GM21576 (cell line): ENCODE data around the gene PELI2.

Source experiments
- ATAC-seq: cut with Tn5 transposase; IDR thresholded peaks from one replicate; pipeline ENCODE4 v1.9.1; 2021; ENCODE audit warnings: mild to moderate bottlenecking, moderate library complexity; ENCODE audit not compliant: unreplicated experiment

PELI2 gene

DNA sequence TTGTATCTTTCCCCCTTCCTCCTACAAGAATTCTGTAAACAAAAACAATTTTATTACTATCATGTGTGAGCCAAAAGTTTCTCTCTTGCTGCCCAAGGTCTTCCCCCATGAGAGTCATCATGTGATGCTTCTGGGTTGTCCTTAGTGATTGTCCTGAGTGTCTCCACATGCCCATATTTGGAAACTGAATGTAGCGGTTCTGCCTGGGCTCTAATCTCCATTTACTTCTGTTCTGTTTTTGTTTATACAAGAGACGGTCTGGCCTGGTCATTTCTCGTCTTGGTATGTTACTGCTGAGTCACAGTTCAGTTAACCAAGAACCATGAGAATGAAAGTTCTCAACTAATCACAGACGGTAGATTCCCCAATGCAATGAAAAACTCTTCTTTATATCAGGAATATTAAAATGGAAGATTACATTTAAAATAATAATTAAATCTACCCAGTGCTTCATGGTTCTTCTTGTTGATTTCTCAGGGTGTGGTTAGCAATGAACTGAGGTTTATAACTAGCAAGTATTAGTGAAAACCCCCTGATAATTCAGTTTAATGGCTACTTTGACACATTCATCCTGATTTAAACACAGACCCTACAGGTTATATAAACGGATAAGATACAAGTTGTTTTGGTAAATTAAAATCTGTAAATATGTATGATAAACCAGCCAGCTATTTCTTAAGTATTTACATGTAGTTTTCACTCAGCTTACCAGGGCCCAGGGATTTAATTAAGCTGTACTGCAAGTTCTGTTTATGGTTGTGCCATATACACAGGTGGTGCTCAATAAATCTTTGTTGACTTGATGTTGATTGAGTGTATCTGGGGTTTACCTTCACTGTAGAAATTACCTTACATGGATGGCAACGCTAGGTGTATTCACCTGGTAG is 81.1 kb downstream of the PELI2 start:
- peak; percentile 52 for ATAC-seq

DNA sequence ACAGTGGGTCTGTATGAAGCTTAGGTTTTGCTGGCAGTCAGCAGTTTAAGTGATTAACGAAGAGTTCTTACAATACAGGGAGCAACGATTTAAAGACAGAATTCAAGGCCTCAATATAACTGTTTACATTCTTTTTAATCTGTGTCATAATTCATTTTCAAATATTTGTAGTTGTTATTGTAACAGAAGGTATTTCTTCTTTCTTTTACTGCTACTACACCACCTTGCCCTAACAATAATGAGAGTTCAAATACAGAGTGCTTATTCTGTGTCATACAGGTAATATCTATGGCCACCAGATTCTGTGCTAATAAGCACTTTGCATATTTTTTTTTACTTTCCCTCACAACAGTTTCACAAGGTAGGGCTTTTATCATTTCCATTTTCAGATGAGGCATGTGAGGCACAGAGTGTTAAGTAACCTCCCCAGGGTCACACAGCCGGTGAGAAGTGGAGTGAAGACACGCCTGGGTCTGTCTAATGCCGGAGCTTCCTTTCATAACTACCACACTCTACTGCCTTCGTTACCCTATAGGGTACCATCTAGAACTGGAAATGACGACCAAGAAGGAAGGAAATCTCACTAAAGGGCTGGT is 81.9 kb downstream of the PELI2 start:
- peak; percentile 42 for ATAC-seq

DNA sequence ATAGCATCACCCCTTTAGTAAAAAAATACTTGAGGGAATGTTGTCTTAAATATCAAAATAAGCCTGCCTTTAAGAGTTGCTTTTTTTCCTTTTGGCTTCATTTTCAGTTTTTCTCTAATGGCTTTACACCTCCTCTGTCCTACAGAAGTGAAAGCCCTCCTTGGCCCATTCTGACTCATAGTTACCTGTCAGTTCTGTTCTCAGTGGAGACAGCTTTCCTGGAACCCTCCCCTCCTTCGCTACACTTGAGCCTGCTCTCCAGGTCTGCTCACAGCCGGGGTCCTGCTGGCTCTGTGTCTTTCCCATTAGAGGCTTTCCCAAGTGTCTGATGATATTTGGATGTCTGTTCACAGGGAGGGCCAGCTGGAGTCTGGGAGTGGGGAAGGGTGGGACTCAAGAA is 84.0 kb downstream of the PELI2 start:
- ATAC-seq: peak; percentile 61

DNA sequence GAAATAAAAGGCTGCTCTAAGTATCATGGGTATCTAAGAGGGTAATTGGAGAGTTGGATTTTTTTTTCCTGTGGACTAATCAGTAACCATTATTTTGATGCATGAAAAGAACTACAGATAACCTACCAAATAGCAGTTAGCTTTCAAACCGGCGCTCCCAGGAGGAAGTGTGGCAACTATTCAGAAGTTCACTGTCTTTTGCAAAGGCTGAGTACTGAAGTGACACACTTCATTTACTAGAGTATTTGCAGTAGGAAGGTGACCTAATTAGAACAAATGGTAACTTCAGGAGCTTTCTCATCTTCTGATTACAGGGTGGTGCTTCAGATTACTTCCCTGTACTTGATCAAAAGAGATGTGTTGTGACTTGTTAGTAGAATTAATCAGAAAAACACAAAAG is 87.7 kb downstream of the PELI2 start:
- no peak for ATAC-seq

DNA sequence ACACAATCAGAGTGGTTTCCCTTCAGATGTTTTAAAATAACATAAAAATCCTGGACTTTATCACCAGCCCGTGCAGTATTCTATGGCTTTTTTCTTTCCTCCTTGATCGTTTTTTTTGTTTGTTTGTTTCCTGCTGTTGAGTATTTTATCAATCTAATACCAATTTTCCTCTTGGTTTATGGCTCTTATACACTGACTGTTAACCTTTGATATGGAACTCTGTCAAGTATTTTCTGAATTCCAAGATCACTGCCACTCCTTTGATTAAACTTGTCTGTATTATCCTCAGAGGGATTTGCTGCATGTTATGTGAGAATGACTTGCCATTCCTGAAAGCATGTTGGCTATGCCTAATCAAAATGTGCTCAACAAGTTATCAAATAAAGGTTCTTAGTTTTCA is 88.4 kb downstream of the PELI2 start:
- no peak for ATAC-seq

DNA sequence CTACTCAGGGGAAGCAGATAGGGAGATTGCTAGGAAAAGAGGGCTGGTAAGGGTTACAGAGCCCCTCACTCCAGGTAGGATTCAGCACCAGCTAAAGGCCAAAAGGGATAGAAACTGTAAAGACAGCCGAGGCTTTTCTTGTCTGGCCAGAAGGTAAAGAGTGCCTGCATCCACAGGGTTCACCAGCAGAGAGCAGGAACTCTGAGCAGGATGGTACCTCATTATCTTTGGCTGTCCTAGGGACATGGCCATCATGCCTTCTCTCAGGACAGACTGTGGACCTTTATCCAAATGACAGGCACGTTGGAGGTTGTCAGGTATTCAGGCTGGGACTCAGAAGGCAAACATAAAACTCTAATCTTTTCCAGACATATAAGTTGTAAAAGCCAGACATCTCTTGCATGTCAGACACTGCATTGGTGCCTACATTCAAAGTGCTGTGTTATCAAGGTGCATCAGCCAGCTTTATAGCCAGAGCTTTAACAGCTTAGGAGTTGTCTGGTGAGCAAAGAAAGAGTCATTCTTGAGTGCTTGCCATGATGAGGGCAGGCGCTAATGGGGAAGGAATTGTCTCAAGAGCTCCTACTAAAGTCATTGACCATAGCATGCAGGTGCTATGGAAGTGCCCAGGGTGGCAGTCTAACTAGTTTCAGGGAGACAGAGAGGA is 89.5 kb downstream of the PELI2 start:
- ATAC-seq: no peak

DNA sequence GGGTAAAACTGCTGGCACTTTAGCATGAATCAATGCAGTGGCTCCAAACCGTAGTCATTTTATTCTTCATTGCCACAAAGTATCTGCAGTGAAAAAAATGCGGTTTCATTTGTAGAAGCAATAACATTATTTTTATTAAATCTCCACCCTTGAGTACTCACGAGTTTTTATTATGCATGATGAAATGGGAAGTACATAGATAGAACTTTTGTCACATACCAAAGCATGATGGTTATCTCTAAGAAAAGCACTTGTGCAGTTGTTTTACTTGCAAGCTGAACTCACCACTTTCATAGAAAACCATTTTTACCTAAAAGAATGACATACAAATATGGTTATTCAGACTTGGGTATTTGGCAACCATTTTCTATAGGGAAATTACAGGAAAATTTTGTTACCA is 90.3 kb downstream of the PELI2 start:
- ATAC-seq: no peak

DNA sequence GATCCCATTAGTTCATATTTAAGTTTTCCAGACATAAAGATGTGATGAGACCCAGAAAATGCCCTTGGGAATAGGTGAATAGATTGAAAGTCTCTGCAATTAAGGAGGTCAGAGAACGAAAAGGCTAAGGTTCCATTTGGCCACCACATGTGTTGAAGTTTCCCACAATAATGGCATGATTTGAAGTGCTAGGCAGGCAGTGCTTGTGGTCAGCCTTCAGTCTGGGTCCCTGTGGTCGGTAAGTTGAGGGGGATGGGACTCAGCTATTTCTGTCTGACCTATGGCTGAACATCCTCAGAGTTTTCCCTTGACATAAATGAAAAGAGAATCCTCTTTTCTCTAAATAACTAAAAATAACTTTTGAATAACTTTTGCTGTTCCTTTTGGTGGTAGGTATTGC is 92.4 kb downstream of the PELI2 start:
- no peak for ATAC-seq

DNA sequence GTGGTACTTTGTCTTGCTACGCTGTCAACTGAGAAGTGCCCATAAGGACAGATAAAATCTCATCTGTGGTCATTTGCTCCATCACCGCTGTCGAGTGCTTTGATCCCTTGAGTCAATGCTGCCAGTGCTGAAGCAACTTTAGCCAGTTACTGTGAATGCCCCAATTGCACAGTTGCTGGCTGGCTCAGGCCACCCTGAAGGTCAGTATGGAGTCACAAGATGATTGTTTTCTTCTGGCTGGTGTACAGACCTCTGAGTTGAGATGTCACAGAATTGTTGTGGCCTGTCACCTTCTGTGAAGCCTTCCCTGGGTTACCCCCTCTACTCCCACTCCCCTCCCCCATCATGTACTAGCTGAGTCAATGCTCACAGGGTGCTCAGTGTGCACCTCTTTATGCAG is 92.9 kb downstream of the PELI2 start:
- no peak for ATAC-seq

DNA sequence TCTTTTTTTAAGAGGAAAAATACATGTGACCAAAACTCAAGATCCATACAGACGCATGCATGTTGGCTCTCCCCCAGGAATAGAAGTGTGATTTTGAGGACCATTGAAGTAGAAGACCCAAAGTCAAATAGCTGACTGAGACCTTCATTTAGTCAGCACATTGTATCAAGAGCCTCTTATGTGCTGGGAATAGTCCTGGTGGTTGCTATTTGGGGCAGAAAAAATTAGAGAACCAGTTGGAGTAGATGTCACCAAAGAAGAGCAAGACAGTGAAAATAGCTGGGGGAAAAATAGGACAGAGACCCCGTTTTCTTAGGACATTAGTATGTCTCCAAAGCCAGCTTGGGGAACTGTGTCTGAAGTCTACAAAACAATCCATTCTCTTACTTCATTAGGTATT is 93.6 kb downstream of the PELI2 start:
- ATAC-seq: no peak

DNA sequence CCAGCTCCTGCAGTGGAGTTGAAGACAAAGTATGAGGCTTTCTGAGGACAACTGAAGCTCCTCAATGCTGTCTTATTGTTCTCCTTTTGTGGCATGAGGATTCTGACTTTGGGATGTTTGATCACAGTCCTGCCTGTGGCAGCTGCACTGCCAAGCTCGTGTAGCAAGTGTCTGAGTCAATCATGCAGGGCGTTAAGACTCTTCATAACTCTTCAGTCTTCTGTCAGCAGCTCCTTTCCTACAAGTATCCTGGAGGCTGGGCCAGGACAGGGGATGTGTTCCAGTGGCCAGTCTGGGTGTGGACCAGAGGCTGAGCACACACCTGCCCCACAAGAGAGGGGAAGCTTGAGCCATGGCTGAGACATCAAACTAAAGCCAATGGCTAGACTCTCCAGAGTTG is 94.3 kb downstream of the PELI2 start:
- no peak for ATAC-seq

DNA sequence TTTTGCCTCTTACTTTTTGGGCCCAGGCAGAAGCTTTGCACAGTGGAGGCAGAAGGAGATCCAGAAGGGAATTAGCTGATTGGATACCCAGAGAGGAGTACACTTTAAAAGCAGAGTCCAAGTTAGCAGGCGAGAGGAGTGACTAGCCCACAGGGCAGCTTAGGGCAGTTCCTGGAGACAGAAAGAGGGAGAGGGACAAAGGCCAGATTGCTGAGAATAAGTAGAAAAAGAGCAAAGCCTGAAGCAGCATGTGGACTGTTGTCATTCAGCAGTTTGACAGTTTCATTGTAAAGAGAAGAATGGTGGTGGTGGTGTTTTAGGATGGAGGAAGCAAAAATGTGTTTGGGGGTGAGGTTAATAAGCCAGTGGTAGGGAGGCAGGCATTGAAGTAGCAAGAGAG is 95.1 kb downstream of the PELI2 start:
- no peak for ATAC-seq

DNA sequence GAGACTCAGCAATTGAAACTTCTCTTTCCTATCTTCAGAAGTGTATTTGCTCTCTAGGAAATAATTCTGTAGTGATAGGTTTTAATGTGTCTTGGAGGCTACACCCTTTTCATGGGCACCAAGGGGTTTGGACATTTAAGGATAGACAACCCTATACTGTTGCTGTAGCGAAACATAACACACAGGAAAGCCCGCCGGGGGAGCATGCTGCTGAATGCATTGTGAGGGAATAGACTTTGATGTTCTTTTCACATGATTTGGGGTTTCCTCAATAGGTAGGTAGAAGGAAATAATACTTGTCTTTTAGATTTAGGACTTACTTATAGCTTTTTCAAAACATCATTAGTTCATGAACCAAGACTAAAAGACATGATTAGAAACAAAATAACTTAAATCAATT is 97.0 kb downstream of the PELI2 start:
- no peak for ATAC-seq

DNA sequence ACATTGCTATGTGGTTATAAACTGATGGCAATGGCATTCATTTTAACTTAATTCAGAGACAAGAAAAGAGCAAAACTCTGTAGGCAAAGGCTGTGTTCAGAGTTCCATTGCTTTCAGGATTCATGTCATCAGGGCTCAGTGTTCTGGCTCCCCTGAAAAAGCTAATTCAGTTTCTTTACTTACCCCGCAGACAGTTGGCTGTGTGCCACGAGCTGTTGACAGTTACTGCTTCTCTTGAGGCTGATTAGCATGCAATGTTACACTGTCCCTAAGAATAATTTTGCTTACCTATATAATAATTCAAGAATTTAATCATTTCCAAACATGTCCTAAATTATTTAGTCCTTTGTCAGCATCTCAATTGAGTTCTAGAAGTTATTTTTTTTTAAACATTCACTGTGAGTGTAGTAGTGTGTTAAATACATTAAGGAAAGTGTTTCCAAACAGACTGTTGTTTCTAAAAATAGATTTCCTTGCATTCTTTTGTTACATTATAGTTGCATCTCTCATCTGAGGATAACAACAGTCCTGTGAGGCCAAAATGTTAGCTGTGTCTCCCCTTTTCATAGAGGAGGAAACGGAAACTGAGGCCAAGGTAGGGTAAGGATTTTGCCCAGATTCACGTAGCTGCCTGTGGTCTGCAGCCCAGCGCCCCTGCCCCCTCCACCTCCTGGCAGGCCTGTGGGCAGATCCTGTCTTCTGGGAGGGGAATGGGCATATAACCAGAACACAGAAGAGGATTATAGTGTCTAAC is 98.6 kb downstream of the PELI2 start:
- ATAC-seq: no peak

DNA sequence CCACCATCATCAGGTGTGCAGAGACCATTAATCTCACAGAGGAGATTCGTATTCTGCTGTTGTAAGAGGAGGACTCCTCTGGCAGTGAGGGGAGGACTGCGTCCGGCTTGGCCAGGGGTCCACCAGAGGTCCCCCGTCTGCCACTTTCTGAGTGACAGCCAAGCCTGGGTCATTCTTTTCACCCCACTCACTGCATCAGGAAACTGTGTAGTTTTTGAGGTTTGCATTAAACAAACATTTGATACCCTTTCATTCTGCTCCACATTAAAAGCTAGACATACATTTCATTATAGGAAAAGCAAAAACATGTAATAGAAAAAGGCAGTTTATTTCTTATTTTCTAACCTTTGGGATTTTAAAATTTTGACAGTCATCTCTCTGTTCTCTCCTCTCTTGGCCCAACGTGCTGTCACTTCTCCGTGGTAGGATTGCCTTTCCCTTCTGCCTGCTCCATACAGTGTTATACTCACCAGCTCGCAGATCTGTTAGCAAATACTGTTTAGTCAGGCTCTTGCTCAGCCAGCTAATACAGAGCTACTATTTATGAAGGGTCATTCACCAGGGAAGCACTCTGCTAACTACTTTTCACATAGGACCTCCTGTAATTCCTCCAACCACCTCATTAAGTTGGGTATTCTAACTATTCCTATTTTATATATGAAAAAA is 99.3 kb downstream of the PELI2 start:
- no peak for ATAC-seq

DNA sequence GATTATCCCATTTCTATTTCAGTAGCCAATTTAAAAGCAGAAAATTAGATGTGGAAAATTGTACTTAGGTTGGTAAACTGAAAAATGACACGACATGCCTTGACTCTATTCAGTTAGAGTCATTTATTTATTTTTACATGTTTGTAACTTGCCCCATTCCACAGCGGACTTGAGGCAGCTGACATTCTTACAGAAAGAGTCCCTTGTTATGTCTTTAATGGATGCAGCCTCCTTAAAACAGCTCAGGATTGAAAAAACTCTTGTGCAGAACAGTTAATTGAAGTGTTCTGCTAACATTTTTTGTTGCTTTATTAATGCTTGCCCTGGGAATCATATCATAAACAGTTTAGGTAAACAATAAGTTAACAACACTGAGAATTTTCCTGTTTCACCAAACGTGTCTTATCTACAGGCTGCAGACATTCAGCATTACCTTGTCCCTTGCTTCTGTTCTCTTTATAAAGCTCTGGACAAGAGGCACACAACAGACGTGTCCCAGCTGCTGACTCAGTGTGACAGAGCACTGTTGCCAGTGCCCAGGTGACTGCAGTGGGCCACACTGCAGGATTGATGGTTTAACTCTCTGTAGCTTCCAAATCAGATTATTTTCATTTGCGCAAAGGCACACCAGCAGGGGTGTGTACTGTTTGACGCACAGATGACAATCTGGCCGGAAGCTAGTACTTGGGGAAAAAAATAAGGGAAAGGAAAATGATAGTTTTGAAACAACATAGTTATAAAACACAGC is 101.6 kb downstream of the PELI2 start:
- ATAC-seq: no peak

DNA sequence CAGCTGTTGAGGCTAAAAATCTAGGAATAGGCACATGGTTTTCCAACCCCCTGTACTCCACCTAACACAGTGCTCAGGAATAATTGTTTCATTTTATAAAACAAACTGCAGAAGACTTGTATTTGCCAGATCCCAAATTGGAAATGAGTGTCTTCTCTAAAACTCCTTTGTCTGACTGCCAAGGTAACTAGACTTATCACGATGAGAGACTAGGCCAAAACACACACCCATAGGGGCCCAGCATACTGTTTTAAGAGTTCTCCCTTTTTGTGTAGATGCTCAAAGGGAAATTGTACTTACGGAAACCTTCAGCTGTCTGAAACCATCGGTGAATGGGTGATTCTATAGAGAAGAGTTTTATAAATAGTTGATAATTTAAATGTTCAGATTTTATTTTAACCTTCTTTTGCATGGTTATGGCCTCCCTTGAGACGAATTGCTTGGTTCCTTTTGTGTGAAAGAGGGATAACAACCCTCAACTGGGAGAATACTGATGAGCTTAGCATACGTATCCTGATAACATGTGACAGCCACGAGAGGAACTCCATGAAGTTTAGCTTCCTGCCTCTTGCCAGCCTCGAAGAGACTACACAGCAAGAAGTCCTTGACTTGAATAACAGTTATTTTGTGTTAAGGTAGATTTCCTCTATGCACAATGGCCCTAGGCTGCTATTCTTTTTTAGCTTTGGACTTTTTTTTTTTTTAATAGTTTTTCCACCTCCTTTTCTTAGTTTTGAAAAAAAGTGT is 103.3 kb downstream of the PELI2 start:
- ATAC-seq: no peak

DNA sequence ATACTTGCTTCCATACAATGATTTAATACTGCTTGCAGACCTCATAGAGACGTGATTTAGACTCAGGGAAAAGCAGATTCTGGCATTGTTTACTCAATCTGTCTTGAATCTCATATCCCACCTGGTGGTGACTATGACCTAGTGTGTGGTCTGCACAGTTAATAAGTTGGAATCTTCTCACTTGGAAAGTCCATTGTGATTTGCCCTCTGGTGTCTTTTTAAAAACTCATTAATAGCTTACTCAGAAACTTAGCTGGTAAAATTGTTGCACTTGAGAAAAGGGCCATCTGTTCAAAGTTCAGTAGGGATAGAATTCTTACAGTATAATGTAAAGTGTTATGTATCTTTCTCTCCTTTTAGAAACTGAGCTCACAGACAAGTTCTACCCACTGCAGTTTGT is 106.0 kb downstream of the PELI2 start:
- ATAC-seq: no peak
